ENCODE data around the gene DESI1.
"Not testable (repeated sequence)": the region's sequence is repeated elsewhere in the genome, so short reads cannot be mapped to it uniquely, and the experiment has no call there.

DESI1 gene

DNA sequence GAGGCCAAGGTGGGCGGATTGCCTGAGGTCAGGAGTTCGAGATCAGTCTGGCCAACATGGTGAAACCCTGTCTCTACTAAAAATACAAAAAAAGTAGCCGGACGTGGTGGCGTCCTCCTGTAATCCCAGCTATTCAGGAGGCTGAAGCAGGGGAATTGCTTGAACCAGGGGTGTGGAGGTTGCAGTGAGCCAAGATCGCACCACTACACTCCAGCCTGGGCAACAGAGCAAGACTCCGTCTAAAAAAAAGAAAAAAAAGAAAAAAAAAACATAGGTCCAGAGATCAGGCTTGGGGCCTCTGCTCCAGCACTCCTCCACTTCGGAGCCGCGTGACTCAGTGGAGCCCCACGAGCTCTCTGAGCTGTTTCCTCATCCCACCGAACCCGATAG, 62.6 kb downstream of the DESI1 start:
- not testable (repeated sequence) for DNase-seq (ENCODE audit: low read depth in 2 of 2)

GRCh38 chr22:41557401-41558240, 63.2 kb downstream of the DESI1 start:
- DNase-seq (ENCODE audit: low read depth in 2 of 2), result no peak

DNA sequence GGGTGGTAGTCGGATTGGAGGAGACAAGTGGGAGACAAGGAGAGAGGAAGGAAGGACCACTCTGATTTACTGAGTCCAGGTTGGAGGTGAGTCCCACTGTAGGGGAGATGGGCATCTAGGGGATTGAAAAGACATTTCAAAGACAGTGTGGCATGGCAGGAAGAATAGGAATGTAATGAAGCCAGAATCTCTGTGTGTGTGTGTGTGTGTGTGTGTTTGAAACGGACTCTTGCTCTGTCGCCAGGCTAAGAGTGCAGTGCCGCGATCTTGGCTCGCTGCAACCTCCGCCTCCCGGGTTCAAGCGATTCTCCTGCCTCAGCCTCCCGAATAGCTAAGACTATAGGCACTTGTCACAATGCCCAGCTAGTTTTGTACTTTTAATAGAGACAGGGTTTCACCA, 64.3 kb downstream of the DESI1 start:
- DNase-seq (ENCODE audit: low read depth in 2 of 2), result no peak

- no peak for DNase-seq (ENCODE audit: low read depth in 2 of 2)
These were observed 65.4 kb downstream of the DESI1 start for GRCh38 chr22:41555325-41555982.

DNA sequence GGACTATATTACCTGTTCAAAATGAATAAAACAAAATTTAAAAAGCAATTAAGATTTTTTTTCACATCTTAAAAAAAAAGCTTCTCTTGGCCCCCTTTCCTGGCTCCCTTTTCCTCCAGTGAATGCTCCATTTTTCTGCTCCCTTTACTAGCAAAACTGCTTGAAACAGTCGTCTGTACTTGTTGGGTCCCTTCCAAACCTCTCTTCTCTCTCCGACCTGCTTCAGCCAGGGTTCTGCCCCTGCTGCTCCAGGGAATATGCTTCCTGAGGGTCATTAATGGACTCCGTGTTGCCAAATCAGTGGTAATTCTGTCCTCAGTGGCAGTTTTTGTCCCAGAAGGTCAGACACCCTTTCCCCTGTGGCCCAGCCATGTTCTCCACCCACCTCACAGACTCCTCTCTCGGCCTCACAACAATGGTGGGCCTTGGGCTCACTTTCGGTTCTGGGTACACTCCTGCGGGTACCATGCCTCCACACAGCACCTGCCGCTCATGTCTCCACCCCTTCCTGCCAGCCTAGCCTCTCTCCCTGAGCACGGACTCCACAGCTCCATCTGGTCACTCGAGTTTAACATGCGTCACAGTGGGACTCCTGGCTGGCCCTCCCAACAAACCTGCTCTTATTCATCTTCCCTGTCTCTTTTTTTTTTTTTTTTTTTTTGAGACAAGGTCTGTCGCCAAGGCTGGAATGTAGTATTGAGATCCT, 68.8 kb downstream of the DESI1 start:
- no peak for DNase-seq (ENCODE audit: low read depth in 2 of 2)

GRCh38 chr22:41550952-41551491, 69.8 kb downstream of the DESI1 start:
- no peak for DNase-seq (ENCODE audit: low read depth in 2 of 2)

DNA sequence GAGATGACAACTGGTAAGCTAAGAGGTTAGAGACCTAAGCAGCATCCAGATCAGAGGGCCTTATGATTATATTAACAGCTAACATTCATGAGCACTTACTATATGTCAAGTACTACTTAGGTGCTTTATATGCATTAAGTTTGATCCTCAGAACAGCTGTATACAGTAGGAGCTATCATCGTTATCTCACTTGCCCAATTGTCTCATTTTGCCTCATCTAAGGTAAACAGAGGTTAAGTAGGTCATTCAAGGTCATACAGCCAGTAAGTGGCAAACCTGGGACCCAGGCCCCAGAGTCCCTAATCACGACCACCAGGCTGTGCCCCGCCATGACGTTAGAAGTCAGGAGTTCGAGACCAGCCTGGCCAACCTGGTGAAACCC, 72.0 kb downstream of the DESI1 start:
- DNase-seq (ENCODE audit: low read depth in 2 of 2), result no peak
